ENCODE data around the gene FAM25A.
"Not testable (repeated sequence)": the region's sequence is repeated elsewhere in the genome, so short reads cannot be mapped to it uniquely, and the experiment has no call there.

Gene FAM25A

GRCh38 chr10:87013528-87013927 lies 6.6 kb upstream of the FAM25A start:
- not testable (repeated sequence) for DNase-seq (ENCODE audit: low read depth)

GRCh38 chr10:87014986-87015716 lies 4.9 kb upstream of the FAM25A start:
- DNase-seq (ENCODE audit: low read depth), result not testable (repeated sequence)

DNA sequence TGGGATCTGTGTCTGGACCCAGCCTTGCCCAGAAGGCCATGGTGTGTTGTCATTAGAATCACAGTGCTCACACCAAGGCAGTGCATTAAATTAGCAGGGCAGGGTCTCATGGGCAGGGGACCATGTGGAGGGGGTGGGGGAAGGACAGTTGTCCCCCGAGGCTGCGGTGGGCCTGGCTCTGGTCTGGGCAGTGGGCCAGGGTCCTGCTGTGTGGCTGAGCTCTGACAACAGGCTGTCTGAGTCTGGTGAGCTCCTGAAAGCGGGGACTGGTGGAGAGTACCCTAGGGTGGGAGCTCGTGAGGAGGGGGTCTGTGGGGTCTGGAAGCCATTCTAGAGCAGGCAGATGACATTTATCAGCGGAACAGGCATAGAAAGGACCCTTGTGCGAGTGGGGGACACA lies 2.0 kb upstream of the FAM25A start:
- DNase-seq (ENCODE audit: low read depth), result not testable (repeated sequence)

DNA sequence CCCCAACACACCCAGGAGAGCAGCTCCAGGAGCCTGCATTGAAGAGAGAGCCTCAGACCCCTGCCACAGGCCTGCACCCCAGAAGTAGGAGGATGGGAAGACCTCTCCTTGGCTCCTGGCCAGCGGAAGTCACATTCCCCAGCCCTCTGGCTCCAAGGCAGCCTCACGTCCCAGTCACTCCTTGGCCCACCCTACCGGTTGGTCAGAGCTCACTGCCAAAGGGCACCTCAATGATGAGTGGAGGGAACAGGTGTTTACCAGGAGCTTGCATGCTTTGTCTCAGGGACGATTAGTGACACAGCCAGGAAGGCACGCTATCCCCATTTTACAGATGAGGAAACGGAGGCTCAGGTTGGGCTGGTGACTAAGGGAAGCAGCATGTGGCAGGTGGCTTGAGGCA lies 1.0 kb upstream of the FAM25A start:
- DNase-seq (ENCODE audit: low read depth), result not testable (repeated sequence)

DNA sequence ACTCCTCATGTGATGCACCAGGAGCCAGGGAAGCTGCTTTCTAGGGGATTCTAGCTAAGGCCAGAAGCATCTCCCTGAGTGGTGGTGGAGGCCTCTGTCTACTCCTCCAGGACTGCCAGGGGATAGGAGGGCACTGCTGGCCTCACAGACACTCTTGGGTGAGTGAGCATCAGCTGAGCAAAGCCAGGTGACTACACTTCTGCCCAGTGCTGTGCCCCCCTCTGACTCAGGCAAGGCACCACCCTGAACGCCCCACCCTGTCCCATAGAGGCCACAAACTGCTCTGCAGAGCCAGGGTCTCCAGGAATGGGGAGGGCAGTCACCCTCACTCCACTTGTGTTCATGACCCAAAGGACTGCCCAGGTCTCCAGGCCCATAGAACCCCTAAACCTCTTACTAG lies 590 bp upstream of the FAM25A start:
- not testable (repeated sequence) for DNase-seq (ENCODE audit: low read depth)

DNA sequence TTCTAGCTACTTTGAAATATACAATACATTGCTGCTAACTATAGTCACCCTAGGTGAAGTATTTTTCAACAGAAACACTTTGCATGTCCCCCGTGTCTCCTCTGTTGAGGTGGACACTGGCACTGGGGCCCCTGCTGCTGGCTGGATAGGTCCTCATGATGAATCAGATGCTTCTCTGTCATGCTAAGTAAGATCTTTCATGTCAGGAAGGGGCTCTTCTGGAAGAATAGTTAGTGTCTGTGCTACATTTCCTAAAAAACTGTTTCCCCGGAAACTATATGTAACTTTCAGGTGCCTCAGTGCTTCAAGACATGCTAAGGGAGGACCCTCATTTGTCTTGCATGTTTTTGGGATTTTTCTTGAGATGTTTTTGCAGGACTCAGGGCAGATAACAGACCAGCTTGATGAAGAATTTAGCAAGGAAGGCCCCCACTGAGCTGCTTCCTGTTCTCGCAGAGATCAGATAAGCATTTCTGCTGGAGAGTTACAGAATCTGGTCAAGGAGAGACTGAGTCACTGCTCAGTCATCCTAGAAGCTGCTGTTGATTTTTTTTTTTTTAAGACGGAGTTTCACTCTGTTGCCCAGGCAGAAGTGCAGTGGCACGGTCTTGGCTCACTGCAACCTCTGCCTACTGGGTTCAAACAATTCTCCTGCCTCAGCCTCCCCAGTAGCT lies 5.3 kb downstream of the FAM25A start:
- DNase-seq (ENCODE audit: low read depth), result not testable (repeated sequence)

GRCh38 chr10:87026747-87027508 lies 6.8 kb downstream of the FAM25A start:
- not testable (repeated sequence) for DNase-seq (ENCODE audit: low read depth)

DNA sequence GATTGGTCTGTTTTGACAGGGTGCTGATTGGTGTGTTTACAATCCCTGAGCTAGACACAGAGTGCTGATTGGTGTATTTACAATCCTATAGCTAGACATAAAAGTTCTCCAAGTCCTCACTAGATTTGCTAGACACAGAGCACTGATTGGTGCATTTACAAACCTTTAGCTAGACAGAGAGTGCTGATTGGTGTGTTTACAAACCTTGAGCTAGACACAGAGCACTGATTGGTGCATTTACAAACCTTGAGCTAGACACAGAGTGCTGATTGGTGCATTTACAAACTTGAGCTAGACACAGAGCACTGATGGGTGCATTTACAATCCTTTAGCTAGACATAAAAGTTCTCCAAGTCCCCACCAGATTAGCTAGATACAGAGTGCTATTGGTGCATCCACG lies 10.3 kb downstream of the FAM25A start:
- DNase-seq (ENCODE audit: low read depth), result not testable (repeated sequence)

DNA sequence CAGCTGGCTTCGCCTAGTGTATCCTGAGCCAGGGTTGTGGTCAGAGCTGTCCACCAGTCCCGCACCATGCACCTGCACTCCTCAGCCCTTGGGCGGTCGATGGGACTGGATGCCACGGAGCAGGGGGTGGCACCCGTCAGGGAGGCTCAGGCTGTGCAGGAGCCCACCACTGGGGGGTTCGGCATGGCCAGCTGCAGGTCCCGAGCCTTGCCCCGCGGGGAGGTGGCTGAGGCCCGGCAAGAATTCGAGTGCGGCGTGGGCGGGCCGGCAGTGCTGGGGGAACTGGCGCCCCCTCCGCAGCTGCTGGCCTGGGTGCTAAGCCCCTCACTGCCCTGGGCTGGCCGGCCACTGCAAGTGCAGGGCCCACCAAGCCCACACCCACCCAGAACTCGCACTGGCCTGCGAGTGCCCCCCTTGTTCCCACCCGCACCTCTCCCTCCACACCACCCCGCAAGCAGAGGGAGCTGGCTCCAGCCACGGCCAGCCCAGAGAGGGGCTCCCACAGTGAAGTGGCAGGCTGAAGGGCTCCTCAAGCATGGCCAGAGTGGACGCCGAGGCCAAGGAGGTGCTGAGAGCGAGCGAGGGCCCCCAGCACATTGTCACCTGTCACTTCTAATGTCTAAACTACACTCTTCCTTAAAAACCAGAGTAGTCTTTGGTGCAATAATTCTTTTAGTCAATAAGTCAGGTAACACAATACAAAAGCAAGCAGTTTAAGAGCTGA lies 11.0 kb downstream of the FAM25A start:
- DNase-seq (ENCODE audit: low read depth), result no peak

GRCh38 chr10:87036623-87037022 lies 16.5 kb downstream of the FAM25A start:
- DNase-seq (ENCODE audit: low read depth), result no peak

GRCh38 chr10:87038286-87038717 lies 18.2 kb downstream of the FAM25A start:
- DNase-seq (ENCODE audit: low read depth), result no peak

GRCh38 chr10:87038786-87039185 lies 18.7 kb downstream of the FAM25A start:
- no peak for DNase-seq (ENCODE audit: low read depth)

GRCh38 chr10:87043579-87043978 lies 23.5 kb downstream of the FAM25A start:
- DNase-seq (ENCODE audit: low read depth), result not testable (repeated sequence)

- no peak for DNase-seq (ENCODE audit: low read depth)
Measured at GRCh38 chr10:87045434-87045938, 25.4 kb downstream of the FAM25A start.

GRCh38 chr10:87053111-87053510 lies 33.0 kb downstream of the FAM25A start:
- DNase-seq (ENCODE audit: low read depth), result no peak

GRCh38 chr10:87053577-87054181 lies 33.6 kb downstream of the FAM25A start:
- DNase-seq (ENCODE audit: low read depth), result no peak

GRCh38 chr10:87054373-87055295 lies 34.5 kb downstream of the FAM25A start:
- no peak for DNase-seq (ENCODE audit: low read depth)

GRCh38 chr10:87058171-87058570 lies 38.1 kb downstream of the FAM25A start:
- DNase-seq (ENCODE audit: low read depth), result no peak

GRCh38 chr10:87059401-87059800 lies 39.3 kb downstream of the FAM25A start:
- DNase-seq (ENCODE audit: low read depth), result no peak

DNA sequence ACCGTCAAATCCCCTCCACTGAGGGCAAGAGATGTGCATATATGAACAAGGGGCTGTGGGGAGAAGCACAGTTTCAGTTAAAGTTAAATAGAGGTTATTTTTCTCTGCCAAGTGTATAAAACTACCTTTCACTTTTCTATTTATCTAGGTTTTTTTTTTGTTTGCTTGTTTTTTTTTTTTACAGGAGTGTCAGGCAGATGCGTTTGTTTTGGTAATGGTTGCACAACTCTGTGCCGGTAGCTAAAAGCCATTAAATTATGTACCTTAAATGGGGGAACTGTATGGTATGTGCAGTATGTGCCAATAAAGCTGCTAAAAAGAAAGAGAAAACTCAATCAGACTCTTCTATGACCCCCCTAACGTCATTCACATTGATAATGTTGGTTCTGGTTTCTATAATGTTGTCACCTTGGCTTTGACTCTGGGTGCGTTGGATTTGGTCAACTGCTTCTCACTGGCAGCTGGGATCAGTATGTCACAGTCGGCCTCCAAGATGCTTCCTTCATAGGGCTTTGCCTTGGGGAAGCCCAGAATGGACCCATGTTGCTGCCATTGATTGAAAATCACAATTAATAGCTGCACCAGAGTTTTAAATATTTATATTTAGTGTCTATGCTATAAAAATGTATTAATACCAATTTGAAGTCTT lies 40.3 kb downstream of the FAM25A start:
- DNase-seq (ENCODE audit: low read depth), result no peak

Data from stimulated activated CD8-positive, alpha-beta memory T cell treated with anti-CD3 and anti-CD28 coated beads, Interleukin-15, amount 100 ng/mL, for 1 hour (primary cell).